SK-N-SH (cell line): Measurements from ENCODE around the gene NLK.
A peak's percentile ranks its signal among the peaks of the same experiment; 100 is the strongest.

Experiments used
- EP300 ChIP-seq, 2 experiments: IDR thresholded peaks; 2 replicates each; pipeline versions ENCODE4 v1.4.0 to v1.6.1; 2012; ENCODE audit warnings: borderline replicate concordance in 1 of 2, low read depth in 1 of 2, low read length in 1 of 2
- FOSL2 ChIP-seq: IDR thresholded peaks from 2 replicates; pipeline ENCODE4 v1.4.0; 2012; ENCODE audit warnings: low read depth, mild to moderate bottlenecking, moderate library complexity, borderline replicate concordance
- POLR2AphosphoS5 ChIP-seq: IDR thresholded peaks from 2 replicates; pipeline ENCODE4 v1.6.1; 2012; ENCODE audit warnings: low read depth, low read length
- RFX5 ChIP-seq: IDR thresholded peaks from 2 replicates; pipeline ENCODE4 v1.6.1; 2012; ENCODE audit warnings: mild to moderate bottlenecking, improper control_type of control experiment, low read length
- SMC3 ChIP-seq: IDR thresholded peaks from 2 replicates; pipeline ENCODE4 v1.6.1; 2012; ENCODE audit warnings: low read depth, low read length, improper control_type of control experiment
- YY1 ChIP-seq: IDR thresholded peaks from 2 replicates; pipeline ENCODE4 v1.4.0; 2012; ENCODE audit warnings: low read depth, mild to moderate bottlenecking
- TF ChIP-seq, protein P1 (sequence below): fragments of 200-600 bp; sonication (generic); IDR thresholded peaks from 2 replicates; pipeline ENCODE4 v1.6.1; 2017; ENCODE audit warnings: antibody characterized with exemption, mild to moderate bottlenecking, moderate library complexity
- TF ChIP-seq, protein P2 (sequence below): IDR thresholded peaks from 2 replicates; pipeline ENCODE4 v1.4.0; 2012; ENCODE audit warnings: low read depth, borderline replicate concordance
- TF ChIP-seq, protein P3 (sequence below): IDR thresholded peaks from 2 replicates; pipeline ENCODE4 v1.6.1; 2012; ENCODE audit warnings: mild to moderate bottlenecking, low read depth, low read length, moderate library complexity
- TF ChIP-seq, protein P4 (sequence below): fragments of 150-350 bp; IDR thresholded peaks from 2 replicates; pipeline ENCODE4 v1.6.1; 2017; ENCODE audit warnings: antibody characterized with exemption, low read length, low read depth, borderline replicate concordance

DNA sequence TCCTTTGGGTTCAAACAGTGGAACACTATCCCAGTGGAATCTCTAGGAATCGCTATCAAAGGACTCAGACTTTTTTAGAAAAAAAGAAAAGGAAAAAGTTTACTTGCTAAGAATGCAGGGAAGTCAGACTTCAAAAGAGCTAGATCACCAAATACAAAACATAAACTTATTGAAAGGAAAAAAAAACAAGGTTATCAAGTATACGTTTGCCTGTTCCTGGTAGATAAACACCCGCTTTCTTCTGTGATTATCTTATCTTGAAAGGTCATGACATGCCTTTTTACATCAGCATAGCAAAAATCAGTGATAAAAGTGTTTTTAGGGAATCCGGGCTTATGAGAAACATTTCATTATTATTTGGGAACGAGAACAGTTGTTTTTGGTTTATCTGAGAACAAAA is 147.2 kb downstream of the NLK start:
- no peak for TF ChIP-seq POLR2AphosphoS5
- TF ChIP-seq, protein P1, sequence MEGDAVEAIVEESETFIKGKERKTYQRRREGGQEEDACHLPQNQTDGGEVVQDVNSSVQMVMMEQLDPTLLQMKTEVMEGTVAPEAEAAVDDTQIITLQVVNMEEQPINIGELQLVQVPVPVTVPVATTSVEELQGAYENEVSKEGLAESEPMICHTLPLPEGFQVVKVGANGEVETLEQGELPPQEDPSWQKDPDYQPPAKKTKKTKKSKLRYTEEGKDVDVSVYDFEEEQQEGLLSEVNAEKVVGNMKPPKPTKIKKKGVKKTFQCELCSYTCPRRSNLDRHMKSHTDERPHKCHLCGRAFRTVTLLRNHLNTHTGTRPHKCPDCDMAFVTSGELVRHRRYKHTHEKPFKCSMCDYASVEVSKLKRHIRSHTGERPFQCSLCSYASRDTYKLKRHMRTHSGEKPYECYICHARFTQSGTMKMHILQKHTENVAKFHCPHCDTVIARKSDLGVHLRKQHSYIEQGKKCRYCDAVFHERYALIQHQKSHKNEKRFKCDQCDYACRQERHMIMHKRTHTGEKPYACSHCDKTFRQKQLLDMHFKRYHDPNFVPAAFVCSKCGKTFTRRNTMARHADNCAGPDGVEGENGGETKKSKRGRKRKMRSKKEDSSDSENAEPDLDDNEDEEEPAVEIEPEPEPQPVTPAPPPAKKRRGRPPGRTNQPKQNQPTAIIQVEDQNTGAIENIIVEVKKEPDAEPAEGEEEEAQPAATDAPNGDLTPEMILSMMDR: no peak
- TF ChIP-seq, protein P2, sequence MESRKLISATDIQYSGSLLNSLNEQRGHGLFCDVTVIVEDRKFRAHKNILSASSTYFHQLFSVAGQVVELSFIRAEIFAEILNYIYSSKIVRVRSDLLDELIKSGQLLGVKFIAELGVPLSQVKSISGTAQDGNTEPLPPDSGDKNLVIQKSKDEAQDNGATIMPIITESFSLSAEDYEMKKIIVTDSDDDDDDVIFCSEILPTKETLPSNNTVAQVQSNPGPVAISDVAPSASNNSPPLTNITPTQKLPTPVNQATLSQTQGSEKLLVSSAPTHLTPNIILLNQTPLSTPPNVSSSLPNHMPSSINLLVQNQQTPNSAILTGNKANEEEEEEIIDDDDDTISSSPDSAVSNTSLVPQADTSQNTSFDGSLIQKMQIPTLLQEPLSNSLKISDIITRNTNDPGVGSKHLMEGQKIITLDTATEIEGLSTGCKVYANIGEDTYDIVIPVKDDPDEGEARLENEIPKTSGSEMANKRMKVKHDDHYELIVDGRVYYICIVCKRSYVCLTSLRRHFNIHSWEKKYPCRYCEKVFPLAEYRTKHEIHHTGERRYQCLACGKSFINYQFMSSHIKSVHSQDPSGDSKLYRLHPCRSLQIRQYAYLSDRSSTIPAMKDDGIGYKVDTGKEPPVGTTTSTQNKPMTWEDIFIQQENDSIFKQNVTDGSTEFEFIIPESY: no peak
- TF ChIP-seq SMC3: no peak
- no peak for TF ChIP-seq YY1
- TF ChIP-seq EP300 (IDR thresholded peaks at IDR 0.05; ENCODE audit: borderline replicate concordance in 1 of 2, low read depth in 1 of 2, low read length in 1 of 2): peak in 1 of 2 experiments; percentile 87; a peak in 2 of 4 replicates
- TF ChIP-seq, protein P3, sequence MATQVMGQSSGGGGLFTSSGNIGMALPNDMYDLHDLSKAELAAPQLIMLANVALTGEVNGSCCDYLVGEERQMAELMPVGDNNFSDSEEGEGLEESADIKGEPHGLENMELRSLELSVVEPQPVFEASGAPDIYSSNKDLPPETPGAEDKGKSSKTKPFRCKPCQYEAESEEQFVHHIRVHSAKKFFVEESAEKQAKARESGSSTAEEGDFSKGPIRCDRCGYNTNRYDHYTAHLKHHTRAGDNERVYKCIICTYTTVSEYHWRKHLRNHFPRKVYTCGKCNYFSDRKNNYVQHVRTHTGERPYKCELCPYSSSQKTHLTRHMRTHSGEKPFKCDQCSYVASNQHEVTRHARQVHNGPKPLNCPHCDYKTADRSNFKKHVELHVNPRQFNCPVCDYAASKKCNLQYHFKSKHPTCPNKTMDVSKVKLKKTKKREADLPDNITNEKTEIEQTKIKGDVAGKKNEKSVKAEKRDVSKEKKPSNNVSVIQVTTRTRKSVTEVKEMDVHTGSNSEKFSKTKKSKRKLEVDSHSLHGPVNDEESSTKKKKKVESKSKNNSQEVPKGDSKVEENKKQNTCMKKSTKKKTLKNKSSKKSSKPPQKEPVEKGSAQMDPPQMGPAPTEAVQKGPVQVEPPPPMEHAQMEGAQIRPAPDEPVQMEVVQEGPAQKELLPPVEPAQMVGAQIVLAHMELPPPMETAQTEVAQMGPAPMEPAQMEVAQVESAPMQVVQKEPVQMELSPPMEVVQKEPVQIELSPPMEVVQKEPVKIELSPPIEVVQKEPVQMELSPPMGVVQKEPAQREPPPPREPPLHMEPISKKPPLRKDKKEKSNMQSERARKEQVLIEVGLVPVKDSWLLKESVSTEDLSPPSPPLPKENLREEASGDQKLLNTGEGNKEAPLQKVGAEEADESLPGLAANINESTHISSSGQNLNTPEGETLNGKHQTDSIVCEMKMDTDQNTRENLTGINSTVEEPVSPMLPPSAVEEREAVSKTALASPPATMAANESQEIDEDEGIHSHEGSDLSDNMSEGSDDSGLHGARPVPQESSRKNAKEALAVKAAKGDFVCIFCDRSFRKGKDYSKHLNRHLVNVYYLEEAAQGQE: no peak
- TF ChIP-seq, protein P4, sequence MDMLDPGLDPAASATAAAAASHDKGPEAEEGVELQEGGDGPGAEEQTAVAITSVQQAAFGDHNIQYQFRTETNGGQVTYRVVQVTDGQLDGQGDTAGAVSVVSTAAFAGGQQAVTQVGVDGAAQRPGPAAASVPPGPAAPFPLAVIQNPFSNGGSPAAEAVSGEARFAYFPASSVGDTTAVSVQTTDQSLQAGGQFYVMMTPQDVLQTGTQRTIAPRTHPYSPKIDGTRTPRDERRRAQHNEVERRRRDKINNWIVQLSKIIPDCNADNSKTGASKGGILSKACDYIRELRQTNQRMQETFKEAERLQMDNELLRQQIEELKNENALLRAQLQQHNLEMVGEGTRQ: no peak
- TF ChIP-seq FOSL2: no peak
- no peak for TF ChIP-seq RFX5
